ENCODE data around the gene MNT. TPM values are rescaled to one million over a fixed set of nuclear protein-coding genes. Genes with fewer than 3 reads are reported as not detected.
A peak's percentile ranks its signal among the peaks of the same experiment; 100 is the strongest.

The MNT gene
- total and polyA plus RNA-seq, 2 of the 8 experiments (the other 6 are each of a cell fraction or from before 2014, with no cell fraction given): 5.0 to 17.3 TPM

GRCh38 chr17:2396568-2397246, 4.2 kb downstream of the MNT start:
- Histone ChIP-seq H3K18ac (ENCODE audit: extremely low read depth, low read length) (peak overlapping the region; percentile 60), H2BK20ac (ENCODE audit: low read length) (0 out of 2 replicates have a peak overlapping the region, but pooled peaks have one; percentile 72), H3K56ac (replicated peaks; ENCODE audit: insufficient read length, low read depth, low read length) (peak overlapping the region; percentile 11), H3K4ac (replicated peaks; ENCODE audit: insufficient read length, low read depth, low read length) (peak overlapping the region; percentile 57), H2BK120ac (replicated peaks; ENCODE audit: low read depth, low read length) (no peak overlapping the region), H4K91ac (replicated peaks; ENCODE audit: insufficient read length, low read length) (peak overlapping the region; percentile 83), H3K79me1 (ENCODE audit: low read depth, low read length) (peaks cover 25% of the 10 kb centered on the region), H3K79me2 (ENCODE audit: control insufficient read depth in 1 of 2, insufficient read depth in 2 of 2, low read length in 2 of 2) (peaks cover 0 to 45% of the 10 kb centered on the region in 2 experiments; a peak in 2 of 4 replicates), H3K27ac (ENCODE audit: low read depth, low read length) (peak overlapping the region; percentile 70; the same call in 1 of the 2 replicates), H3K27me3 (replicated peaks in 1 of 4; ENCODE audit: control insufficient read depth in 3 of 4, extremely low read depth in 1 of 4, insufficient read depth in 3 of 4, low read length in 3 of 4) (no peaks in the 10 kb centered on the region), H4K20me1 (replicated peaks in 1 of 2; ENCODE audit: control insufficient read depth in 1 of 2, insufficient read depth in 2 of 2, low read length in 2 of 2) (peaks cover 8 to 18% of the 10 kb centered on the region in 2 experiments), H3K9ac (replicated peaks in 1 of 4; ENCODE audit: extremely low read depth in 1 of 4, low read depth in 3 of 4, low read length in 3 of 4) (peak overlapping the region in 1 of 4 experiments; percentile 46; a peak in 1 of 7 replicates), H3K14ac (ENCODE audit: insufficient read length) (no peak overlapping the region), H3K23ac (ENCODE audit: insufficient read length) (no peak overlapping the region), H3K4me1 (replicated peaks in 1 of 4; ENCODE audit: control insufficient read depth in 3 of 4, insufficient read depth in 4 of 4, low read length in 3 of 4) (peaks cover 15 to 46% (median 32%) of the 10 kb centered on the region in 4 experiments), H4K5ac (ENCODE audit: insufficient read length, low read depth, low read length) (peak overlapping the region; percentile 59), H2BK5ac (ENCODE audit: low read depth, low read length) (peak overlapping the region; percentile 96), H2BK15ac (ENCODE audit: low read length) (peak overlapping the region; percentile 53), H2AK5ac (ENCODE audit: low read depth, low read length) (peak overlapping the region; percentile 97; the same call in 1 of the 2 replicates), H3K9me3 (ENCODE audit: insufficient read depth in 2 of 2, low read depth in 1 of 2, low read length in 1 of 2) (no peaks in the 10 kb centered on the region), H3K36me3 (ENCODE audit: control insufficient read depth in 2 of 4, insufficient read depth in 4 of 4, low read length in 3 of 4) (no peaks in the 10 kb centered on the region), H2BK12ac (ENCODE audit: low read depth, low read length) (peak overlapping the region; percentile 99; the same call in 1 of the 2 replicates), H3K23me2 (ENCODE audit: low read depth, low read length) (peaks cover 26% of the 10 kb centered on the region), H4K8ac (ENCODE audit: extremely low read depth, insufficient read depth, low read length) (peak overlapping the region; percentile 42), H3K4me3 (ENCODE audit: extremely low read depth in 1 of 4, insufficient read depth in 2 of 4, low read depth in 3 of 4, low read length in 4 of 4) (peak overlapping the region; percentile 35 to 96 (median 46)), H3K4me2 (ENCODE audit: insufficient read depth in 1 of 2, low read depth in 2 of 2, low read length in 2 of 2) (peak overlapping the region; percentile 75 to 94), H2AFZ (ENCODE audit: low read length) (no peak overlapping the region)
- WGBS, 2 experiments (ENCODE audit: extremely low coverage in 1 of 2, insufficient coverage in 1 of 2, insufficient read length in 1 of 2, insufficient replicate concordance in 2 of 2, low coverage in 1 of 2, low lambda C conversion rate in 2 of 2, missing lambda C conversion rate in 1 of 2): 10% methylated on average over 24 of the region's 34 CpGs; no CpG with 5 or more reads in 1 of the 2 experiments
- peak; percentile 85 to 89 for DNase-seq (ENCODE audit: low read depth in 1 of 2, low spot score in 2 of 2)
- POLR2A ChIA-PET (ENCODE audit: partially characterized antibody): interaction anchor here (1.1 to 8.8 kb wide), 5 partner anchors 10 to 326 kb away, joined by 3 to 193 read pairs (median 3); partner anchors contain the start of genes SGSM2 and TSR1
- no peak for FAIRE-seq
- CTCF ChIA-PET (ENCODE audit: partially characterized antibody): interaction anchor here (0.6 to 8.8 kb wide), 6 partner anchors 14 to 1101 kb away, joined by 3 to 80 read pairs (median 8); no protein-coding TSS in a partner anchor
- TF ChIP-seq CREB1 (IDR thresholded peaks at IDR 0.05): peak; percentile 29; the same call in 1 of the 2 replicates
- TF ChIP-seq EGR1 (IDR thresholded peaks at IDR 0.05; ENCODE audit: borderline replicate concordance, low read depth, low read length): no peak
- TF ChIP-seq YY1 (IDR thresholded peaks at IDR 0.05; ENCODE audit: low read depth, low read length): no peak
- no peak for TF ChIP-seq SIX5 (IDR thresholded peaks at IDR 0.05; ENCODE audit: low read depth, low read length)
- TF ChIP-seq CTBP2 (IDR thresholded peaks at IDR 0.05; ENCODE audit: borderline replicate concordance, insufficient read depth, insufficient read length, low read length): peak; percentile 44
- TF ChIP-seq POLR2A (IDR thresholded peaks at IDR 0.05; ENCODE audit: control extremely low read depth in 1 of 2, low read depth in 2 of 2, low read length in 2 of 2): peak in 1 of 2 experiments; percentile 63; a peak in 1 of 3 replicates
- TF ChIP-seq CHD2 (IDR thresholded peaks at IDR 0.05; ENCODE audit: low read length): no peak
- 0 out of 2 replicates have a peak, but pooled peaks have one; percentile 6 for TF ChIP-seq BACH1 (IDR thresholded peaks at IDR 0.05; ENCODE audit: low read length)
- no peak for TF ChIP-seq GTF2F1 (IDR thresholded peaks at IDR 0.05; ENCODE audit: borderline replicate concordance, low read depth, low read length)
- peak; percentile 38; the same call in 1 of the 2 replicates for TF ChIP-seq TBP (IDR thresholded peaks at IDR 0.05; ENCODE audit: low read depth, low read length)
- TF ChIP-seq ZNF274 (IDR thresholded peaks at IDR 0.05; ENCODE audit: borderline replicate concordance, extremely low read depth, low read length): no peak
- TF ChIP-seq ASH2L (IDR thresholded peaks at IDR 0.05; ENCODE audit: low read length): peak; percentile 21
- peak; percentile 59; the same call in 1 of the 2 replicates for TF ChIP-seq TAF1 (IDR thresholded peaks at IDR 0.05; ENCODE audit: low read depth, low read length)
